Measurements from ENCODE around the gene VSX2. TPM values are rescaled to one million over a fixed set of nuclear protein-coding genes. Genes with fewer than 3 reads are reported as not detected.

Gene VSX2
- total RNA-seq, 3 donors from 2014 or later = not detected

GRCh38 chr14:74235017-74235416 lies 4.2 kb upstream of the VSX2 start:
- no peak for ATAC-seq
- no peaks in the 10 kb centered on the region for H3K36me3 ChIP-seq (ENCODE audit: low read depth)
- peaks cover 4% of the 10 kb centered on the region for H3K4me1 ChIP-seq (ENCODE audit: low read depth)
- intact Hi-C loops (cut with DNase I, micrococcal nuclease) = no loop called here
- H3K4me3 ChIP-seq = no peak overlapping the region
- no peak for DNase-seq
- TF ChIP-seq CTCF (IDR thresholded peaks at IDR 0.05) = no peak
- H3K9me3 ChIP-seq = peaks cover 8% of the 10 kb centered on the region

- no peaks in the 10 kb centered on the region for H3K36me3 ChIP-seq (ENCODE audit: low read depth)
- no peak for ATAC-seq
- no peak for TF ChIP-seq CTCF (IDR thresholded peaks at IDR 0.05)
Observed at GRCh38 chr14:74237441-74237840, 1.8 kb upstream of the VSX2 start.

GRCh38 chr14:74239848-74240793 lies 872 bp downstream of the VSX2 start:
- no peaks in the 10 kb centered on the region for H3K36me3 ChIP-seq (ENCODE audit: low read depth)
- no peak overlapping the region for H3K4me3 ChIP-seq
- peaks cover 19% of the 10 kb centered on the region for H3K4me1 ChIP-seq (ENCODE audit: low read depth)
- intact Hi-C loops (cut with DNase I, micrococcal nuclease) = no loop called here
- ATAC-seq (no peak), DNase-seq (no peak)
- TF ChIP-seq CTCF (IDR thresholded peaks at IDR 0.05) = no peak
- no peaks in the 10 kb centered on the region for H3K9me3 ChIP-seq

More at GRCh38 chr14:74237441-74237840, 1.8 kb upstream of the VSX2 start:
- peaks cover 19% of the 10 kb centered on the region for H3K4me1 ChIP-seq (ENCODE audit: low read depth)
- intact Hi-C loops (cut with DNase I, micrococcal nuclease) = no loop called here
- H3K9me3 ChIP-seq = no peaks in the 10 kb centered on the region
- no peak overlapping the region for H3K4me3 ChIP-seq
- DNase-seq = no peak

DNA sequence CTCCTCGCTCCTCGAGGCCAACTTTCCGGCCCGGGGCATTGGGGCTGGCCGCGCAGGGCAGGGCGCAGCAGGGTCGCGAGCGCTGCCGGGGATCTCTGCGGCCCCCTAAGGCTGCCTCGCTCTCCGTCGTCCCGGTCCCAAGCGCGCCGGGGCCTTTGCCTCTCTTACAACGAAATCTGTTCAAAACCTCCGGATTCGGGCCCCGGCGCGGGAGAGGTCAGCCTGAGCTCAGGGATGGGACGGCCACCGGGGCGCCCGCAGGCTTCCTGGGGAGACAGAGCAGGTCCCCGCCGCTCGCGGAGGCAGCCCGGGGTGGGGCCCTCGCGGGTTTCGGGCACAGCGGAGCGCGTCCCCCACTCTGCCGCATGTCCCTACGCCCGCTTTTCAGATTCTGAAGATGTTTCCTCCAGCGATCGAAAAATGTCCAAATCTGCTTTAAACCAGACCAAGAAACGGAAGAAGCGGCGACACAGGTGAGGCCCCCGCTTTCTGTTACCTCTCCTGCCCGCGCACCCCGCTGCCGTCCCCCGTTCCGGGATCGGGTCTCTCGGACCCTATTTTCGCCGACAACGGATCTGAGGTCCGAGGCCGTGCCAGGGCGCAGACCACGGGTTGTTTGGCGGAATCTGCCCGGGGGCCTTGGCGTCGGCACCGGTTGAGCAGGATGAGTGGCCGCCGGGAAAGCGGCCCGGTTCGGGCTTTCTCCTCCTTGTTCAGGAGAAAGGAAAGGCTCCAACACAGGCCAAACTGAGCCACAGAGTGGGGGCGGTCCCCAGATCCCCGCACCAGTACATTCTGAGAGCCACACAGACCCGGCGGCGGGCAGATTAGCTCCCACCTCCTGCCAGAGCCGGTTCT lies 1.8 kb downstream of the VSX2 start:
- Histone ChIP-seq H3K4me1 (ENCODE audit: low read depth) (peaks cover 19% of the 10 kb centered on the region), H3K4me3 (no peak overlapping the region), H3K9me3 (no peaks in the 10 kb centered on the region), H3K36me3 (ENCODE audit: low read depth) (no peaks in the 10 kb centered on the region)
- intact Hi-C loops (cut with DNase I, micrococcal nuclease) = no loop called here
- DNase-seq (no peak), ATAC-seq (peak; percentile 25)
- no peak for TF ChIP-seq CTCF (IDR thresholded peaks at IDR 0.05)

DNA sequence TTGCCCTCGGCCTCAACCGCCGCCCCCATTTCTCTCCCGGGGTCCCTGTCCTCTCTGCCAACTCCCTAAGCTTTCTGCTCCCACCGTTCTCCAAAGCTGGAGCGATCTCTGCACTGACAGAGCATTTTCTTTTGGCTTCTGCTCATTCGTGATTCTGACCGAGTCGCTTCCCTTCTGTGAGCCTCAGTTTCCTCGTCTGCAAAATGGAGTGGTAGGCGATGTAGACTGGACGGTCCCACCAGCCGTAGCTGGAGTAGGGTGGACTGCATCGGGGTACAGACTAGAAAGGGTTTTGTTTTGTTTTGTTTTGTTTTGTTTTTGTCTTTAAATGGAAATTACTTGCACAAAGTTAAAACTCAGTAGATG lies 2.4 kb downstream of the VSX2 start:
- no peaks in the 10 kb centered on the region for H3K36me3 ChIP-seq (ENCODE audit: low read depth)
- no peak for ATAC-seq

More for the DNA sequence above, 2.4 kb downstream of the VSX2 start:
- intact Hi-C loops (cut with DNase I, micrococcal nuclease) = no loop called here
- Histone ChIP-seq H3K9me3 (no peaks in the 10 kb centered on the region), H3K4me1 (ENCODE audit: low read depth) (peaks cover 19% of the 10 kb centered on the region), H3K4me3 (no peak overlapping the region)
- no peak for TF ChIP-seq CTCF (IDR thresholded peaks at IDR 0.05)
- DNase-seq = no peak

Data from mucosa of descending colon (tissue), 3 donors.